MCF 10A (cell line): ENCODE measurements around the gene STAB1. TPM values are rescaled to one million over a fixed set of nuclear protein-coding genes. Genes with fewer than 3 reads are reported as not detected.

Experiments
- BruUV-seq: library from RNA; stranded (reverse); fragments of 400-500 nt; replicated peaks from 2 replicates; lab custom pipeline; 2021; lab: Mats Ljungman, UMichigan
- CTCF ChIA-PET: fragments of 300-600 bp; sonication (Branson Sonifier 250); formaldehyde crosslinking; extraction: SDS; loops from one replicate; lab custom pipeline; 2021; ENCODE audit warnings: antibody characterized with exemption, inconsistent platforms; lab: Yijun Ruan, JAX
- POLR2A ChIA-PET: fragments of 300-600, 350-650 bp; sonication (Branson Sonifier 250); formaldehyde crosslinking; extraction: SDS; loops from one replicate; lab custom pipeline; 2020; ENCODE audit warnings: antibody characterized with exemption, inconsistent platforms; lab: Yijun Ruan, JAX
- DNase-seq: peaks from one replicate; pipeline ENCODE4 v3.0.0-alpha.2; 2018; ENCODE audit not compliant: unreplicated experiment
- H3K27ac Mint-ChIP-seq: one replicate; pipeline ENCODE4 v1.8.0; 2022; ENCODE audit warnings: mild to moderate bottlenecking, low read depth, mixed read lengths; ENCODE audit not compliant: unreplicated experiment
- H3K27me3 Mint-ChIP-seq: one replicate; pipeline ENCODE4 v1.8.0; 2022; ENCODE audit warnings: mixed read lengths; ENCODE audit not compliant: insufficient read depth, unreplicated experiment
- H3K36me3 Mint-ChIP-seq: one replicate; pipeline ENCODE4 v1.8.0; 2022; ENCODE audit warnings: mild to moderate bottlenecking, moderate library complexity, mixed read lengths; ENCODE audit not compliant: insufficient read depth, unreplicated experiment
- H3K4me1 Mint-ChIP-seq: one replicate; pipeline ENCODE4 v1.8.0; 2022; ENCODE audit warnings: mixed read lengths; ENCODE audit not compliant: insufficient read depth, unreplicated experiment
- H3K4me3 Mint-ChIP-seq: one replicate; pipeline ENCODE4 v1.8.0; 2022; ENCODE audit warnings: mild to moderate bottlenecking, moderate library complexity, mixed read lengths; ENCODE audit not compliant: unreplicated experiment
- H3K9me3 Mint-ChIP-seq: one replicate; pipeline ENCODE4 v1.8.0; 2022; ENCODE audit warnings: mixed read lengths; ENCODE audit not compliant: unreplicated experiment
- CTCF ChIP-seq: fragments of 200-600 bp; IDR thresholded peaks from one replicate; pipeline ENCODE4 v1.8.0; 2022; ENCODE audit warnings: antibody characterized with exemption, mild to moderate bottlenecking; ENCODE audit not compliant: unreplicated experiment
- intact Hi-C: fragments of 100-400 bp; cut with micrococcal nuclease; formaldehyde crosslinking; loops from 2 replicates; pipeline ENCODE4 v1.14.1; 2022
- total RNA-seq: library from RNA; stranded (reverse); gene quantifications from 2 replicates; pipeline ENCODE4 v1.2.3, GENCODE V29; 2022

STAB1 gene
- total RNA-seq, 1 experiment from 2014 or later: not detected

- peaks cover 31% of the 10 kb centered on the region for H3K36me3 Mint-ChIP-seq
- peak overlapping the region; percentile 95 for H3K27ac Mint-ChIP-seq
- TF ChIP-seq CTCF: no peak
- no TSS peak for BruUV-seq
- H3K4me3 Mint-ChIP-seq: peak overlapping the region; percentile 92
- peaks cover 26% of the 10 kb centered on the region for H3K4me1 Mint-ChIP-seq
- POLR2A ChIA-PET: interaction anchor here (0.9 to 2.3 kb wide), 4 partner anchors 27 to 249 kb away, joined by 3 to 7 read pairs (median 4); partner anchors contain the start of genes GLT8D1, SPCS1 and UQCC5
- no peaks in the 10 kb centered on the region for H3K9me3 Mint-ChIP-seq
- peak; percentile 21 for DNase-seq
- CTCF ChIA-PET: interaction anchor here (0.8 to 2.2 kb wide), 4 partner anchors 7 to 28 kb away, joined by 3 to 13 read pairs (median 4); no protein-coding TSS in a partner anchor
- intact Hi-C loops: no loop called here
- no peaks in the 10 kb centered on the region for H3K27me3 Mint-ChIP-seq
Measured at GRCh38 chr3:52456169-52456799, 38.9 kb upstream of the STAB1 start.

- intact Hi-C loops: no loop called here
- Mint-ChIP-seq H3K27ac (no peak overlapping the region), H3K27me3 (no peaks in the 10 kb centered on the region), H3K4me1 (peaks cover 26% of the 10 kb centered on the region), H3K4me3 (peak overlapping the region; percentile 92), H3K36me3 (peaks cover 36% of the 10 kb centered on the region), H3K9me3 (no peaks in the 10 kb centered on the region)
- no peak for TF ChIP-seq CTCF
- ChIA-PET POLR2A (interaction anchor here (0.9 to 2.3 kb wide), 4 partner anchors 27 to 248 kb away, joined by 3 to 7 read pairs (median 4); partner anchors contain the start of genes GLT8D1, SPCS1 and UQCC5), CTCF (interaction anchor here (0.8 to 2.2 kb wide), 4 partner anchors 8 to 28 kb away, joined by 3 to 13 read pairs (median 4); no protein-coding TSS in a partner anchor)
- BruUV-seq: no TSS peak
- DNase-seq: no peak
Measured at GRCh38 chr3:52456800-52457183, 38.3 kb upstream of the STAB1 start.

GRCh38 chr3:52458031-52458760 is 36.9 kb upstream of the STAB1 start:
- CTCF ChIA-PET: interaction anchor here (0.7 to 5.1 kb wide), 5 partner anchors 9 to 30 kb away, joined by 3 to 29 read pairs (median 10); no protein-coding TSS in a partner anchor
- H3K4me1 Mint-ChIP-seq: peaks cover 26% of the 10 kb centered on the region
- intact Hi-C loops: no loop called here
- BruUV-seq: no TSS peak
- no peak for TF ChIP-seq CTCF
- no peak overlapping the region for H3K27ac Mint-ChIP-seq
- H3K9me3 Mint-ChIP-seq: no peaks in the 10 kb centered on the region
- peaks cover 49% of the 10 kb centered on the region for H3K36me3 Mint-ChIP-seq
- H3K27me3 Mint-ChIP-seq: no peaks in the 10 kb centered on the region
- H3K4me3 Mint-ChIP-seq: no peak overlapping the region
- DNase-seq: no peak
- POLR2A ChIA-PET: interaction anchor here (0.6 to 2.0 kb wide), 5 partner anchors 10 to 238 kb away, joined by 3 to 8 read pairs (median 4); partner anchors contain the start of gene UQCC5
